Astrocyte (in vitro differentiated cells and primary cell): Measurements from ENCODE around the gene PYGB. TPM values are rescaled to one million over a fixed set of nuclear protein-coding genes. Genes with fewer than 3 reads are reported as not detected.

Experiments used
- DNase-seq: peaks from one replicate; pipeline ENCODE4 v3.0.0-alpha.2; 2010; ENCODE audit warnings: low read depth
- FAIRE-seq: peaks from 2 replicates; lab custom pipeline; 2011; peaks lifted over from hg19 to GRCh38; lab: Jason Lieb, UNC
- H2AFZ ChIP-seq: 2 replicates; pipeline ENCODE4 v1.6.0; 2012; ENCODE audit warnings: low read depth, low read length, inconsistent platforms
- H3K27ac ChIP-seq: 2 replicates; pipeline ENCODE4 v1.5.1; 2011; ENCODE audit warnings: low read depth, low read length, inconsistent platforms
- H3K27me3 ChIP-seq: 2 replicates; pipeline ENCODE4 v1.6.0; 2011; ENCODE audit warnings: low read length, inconsistent platforms; ENCODE audit not compliant: insufficient read depth
- H3K36me3 ChIP-seq: 2 replicates; pipeline ENCODE4 v1.5.1; 2011; ENCODE audit warnings: low read length, inconsistent platforms; ENCODE audit not compliant: insufficient read depth
- H3K4me1 ChIP-seq: 2 replicates; pipeline ENCODE4 v1.5.1; 2011; ENCODE audit warnings: low read length, inconsistent platforms; ENCODE audit not compliant: insufficient read depth
- H3K4me2 ChIP-seq: 2 replicates; pipeline ENCODE4 v1.6.0; 2012; ENCODE audit warnings: low read length, inconsistent platforms
- H3K4me3 ChIP-seq: 2 replicates; pipeline ENCODE4 v1.5.1; 2011; ENCODE audit warnings: low read depth, mild to moderate bottlenecking, low read length, inconsistent platforms; ENCODE audit not compliant: insufficient read depth
- H3K79me2 ChIP-seq: 2 replicates; pipeline ENCODE4 v1.6.0; 2012; ENCODE audit warnings: mild to moderate bottlenecking, low read length, inconsistent platforms; ENCODE audit not compliant: insufficient read depth
- H3K9ac ChIP-seq: 2 replicates; pipeline ENCODE4 v1.6.0; 2012; ENCODE audit warnings: mild to moderate bottlenecking, low read length, inconsistent platforms
- H3K9me3 ChIP-seq: 2 replicates; pipeline ENCODE4 v1.5.1; 2012; ENCODE audit warnings: low read depth, mild to moderate bottlenecking, low read length, inconsistent platforms; ENCODE audit not compliant: insufficient read depth
- H4K20me1 ChIP-seq: 2 replicates; pipeline ENCODE4 v1.6.0; 2012; ENCODE audit warnings: low read length, inconsistent platforms; ENCODE audit not compliant: insufficient read depth
- H3K27ac Mint-ChIP-seq: one replicate; pipeline ENCODE4 v1.8.0; 2021; ENCODE audit warnings: mild to moderate bottlenecking, mixed read lengths; ENCODE audit not compliant: unreplicated experiment
- H3K27me3 Mint-ChIP-seq: one replicate; pipeline ENCODE4 v1.8.0; 2021; ENCODE audit warnings: low read depth, mixed read lengths; ENCODE audit not compliant: unreplicated experiment
- H3K36me3 Mint-ChIP-seq: one replicate; pipeline ENCODE4 v1.8.0; 2021; ENCODE audit warnings: low read depth, mixed read lengths; ENCODE audit not compliant: unreplicated experiment
- H3K4me1 Mint-ChIP-seq: one replicate; pipeline ENCODE4 v1.8.0; 2021; ENCODE audit warnings: low read depth, mixed read lengths; ENCODE audit not compliant: unreplicated experiment
- H3K4me3 Mint-ChIP-seq: one replicate; pipeline ENCODE4 v1.8.0; 2021; ENCODE audit warnings: mild to moderate bottlenecking, moderate library complexity, mixed read lengths; ENCODE audit not compliant: unreplicated experiment
- H3K9me3 Mint-ChIP-seq: one replicate; pipeline ENCODE4 v1.8.0; 2021; ENCODE audit warnings: mild to moderate bottlenecking, mixed read lengths; ENCODE audit not compliant: unreplicated experiment
- CTCF ChIP-seq: IDR thresholded peaks from 2 replicates; pipeline ENCODE4 v1.5.1; 2011; ENCODE audit warnings: low read depth, mild to moderate bottlenecking, inconsistent platforms, low read length, moderate library complexity; ENCODE audit not compliant: insufficient read depth
- EZH2 ChIP-seq: IDR thresholded peaks from 2 replicates; pipeline ENCODE4 v1.6.1; 2012; ENCODE audit warnings: mild to moderate bottlenecking, low read length, inconsistent platforms; ENCODE audit not compliant: insufficient read depth
- total RNA-seq: library from RNA; stranded (reverse); gene quantifications from 2 replicates; pipeline ENCODE4 v1.2.1, GENCODE V29; 2021

PYGB gene
- total RNA-seq, 1 donor from 2014 or later = 206 TPM

- no peak for DNase-seq
- H3K4me1 Mint-ChIP-seq = peaks cover 18% of the 10 kb centered on the region
- Histone ChIP-seq H3K4me2 (no peak overlapping the region), H3K9ac (no peak overlapping the region), H3K27ac (no peak overlapping the region), H4K20me1 (peaks cover 19% of the 10 kb centered on the region), H3K27me3 (no peaks in the 10 kb centered on the region), H3K9me3 (no peaks in the 10 kb centered on the region), H3K79me2 (peaks cover 16% of the 10 kb centered on the region), H2AFZ (no peak overlapping the region), H3K36me3 (no peaks in the 10 kb centered on the region), H3K4me3 (no peak overlapping the region), H3K4me1 (no peaks in the 10 kb centered on the region)
- peaks cover 9% of the 10 kb centered on the region for H3K36me3 Mint-ChIP-seq
- H3K9me3 Mint-ChIP-seq = no peaks in the 10 kb centered on the region
- H3K27ac Mint-ChIP-seq = no peak overlapping the region
- no peak overlapping the region for H3K4me3 Mint-ChIP-seq
- H3K27me3 Mint-ChIP-seq = no peaks in the 10 kb centered on the region
- TF ChIP-seq CTCF = no peak
- no peak for TF ChIP-seq EZH2
- FAIRE-seq = no peak
Measured at GRCh38 chr20:25323496-25324246, 75.8 kb downstream of the PYGB start.

GRCh38 chr20:25324412-25324811, 76.5 kb downstream of the PYGB start:
- Histone ChIP-seq H2AFZ (no peak overlapping the region), H3K79me2 (peaks cover 23% of the 10 kb centered on the region), H3K27me3 (no peaks in the 10 kb centered on the region), H3K4me1 (no peaks in the 10 kb centered on the region), H3K27ac (no peak overlapping the region), H3K4me3 (no peak overlapping the region), H4K20me1 (peaks cover 15% of the 10 kb centered on the region), H3K9ac (no peak overlapping the region), H3K36me3 (no peaks in the 10 kb centered on the region), H3K4me2 (no peak overlapping the region), H3K9me3 (no peaks in the 10 kb centered on the region)
- Mint-ChIP-seq H3K4me3 (no peak overlapping the region), H3K27ac (no peak overlapping the region), H3K36me3 (peaks cover 12% of the 10 kb centered on the region), H3K4me1 (peaks cover 17% of the 10 kb centered on the region), H3K9me3 (peaks cover 2% of the 10 kb centered on the region), H3K27me3 (no peaks in the 10 kb centered on the region)
- DNase-seq (no peak), FAIRE-seq (no peak)
- TF ChIP-seq EZH2 (no peak), CTCF (no peak)

- Histone ChIP-seq H3K79me2 (peaks cover 25% of the 10 kb centered on the region), H3K27me3 (no peaks in the 10 kb centered on the region), H3K4me3 (no peak overlapping the region), H4K20me1 (peaks cover 15% of the 10 kb centered on the region), H3K4me2 (no peak overlapping the region), H3K9me3 (no peaks in the 10 kb centered on the region), H3K27ac (no peak overlapping the region), H3K4me1 (no peaks in the 10 kb centered on the region), H3K9ac (no peak overlapping the region), H2AFZ (no peak overlapping the region), H3K36me3 (no peaks in the 10 kb centered on the region)
- H3K4me1 Mint-ChIP-seq = peaks cover 23% of the 10 kb centered on the region
- no peak for FAIRE-seq
- peaks cover 5% of the 10 kb centered on the region for H3K9me3 Mint-ChIP-seq
- no peaks in the 10 kb centered on the region for H3K27me3 Mint-ChIP-seq
- no peak overlapping the region for H3K27ac Mint-ChIP-seq
- peaks cover 15% of the 10 kb centered on the region for H3K36me3 Mint-ChIP-seq
- TF ChIP-seq EZH2 (no peak), CTCF (no peak)
- H3K4me3 Mint-ChIP-seq = no peak overlapping the region
- DNase-seq = no peak
Measured at GRCh38 chr20:25325073-25325472, 77.2 kb downstream of the PYGB start.
